Measurements from ENCODE around the gene WDR18. TPM values are rescaled to one million over a fixed set of nuclear protein-coding genes. Genes with fewer than 3 reads are reported as not detected.

Gene WDR18
- total and polyA plus RNA-seq, 2 of the 4 experiments (the other 2 are of a cell fraction), result 37.1 to 56.9 TPM

- ATAC-seq (ENCODE audit: low read depth), result no peak
- no peak overlapping the region for H3K4me2 ChIP-seq (ENCODE audit: low read depth, low read length)
- ChIA-PET CTCF (interaction anchor here (0.6 kb wide), 1 partner anchor 147 kb away, joined by 4 read pairs; no protein-coding TSS in a partner anchor), POLR2A (ENCODE audit: unreplicated experiment) (no interaction called here)
- H3K56ac ChIP-seq (ENCODE audit: extremely low read depth, insufficient read depth, low read length), result no peak overlapping the region
- no peak overlapping the region for H3K27ac ChIP-seq (ENCODE audit: insufficient read depth, low read length)
- TF ChIP-seq FOS (IDR thresholded peaks at IDR 0.05; ENCODE audit: low read depth, low read length) (no peak), ELK1 (IDR thresholded peaks at IDR 0.05; ENCODE audit: borderline replicate concordance, low read depth, low read length) (no peak), CEBPB (IDR thresholded peaks at IDR 0.05; ENCODE audit: low read depth, low read length) (no peak), CTCF (conservative IDR thresholded peaks at IDR 0.05; ENCODE audit: low read depth, low read length) (no peak), MAZ (IDR thresholded peaks at IDR 0.05; ENCODE audit: borderline replicate concordance, low read depth, low read length) (no peak), BHLHE40 (IDR thresholded peaks at IDR 0.05; ENCODE audit: low read depth, low read length) (no peak), POLR2A (IDR thresholded peaks at IDR 0.05; ENCODE audit: low read depth, low read length) (no peak)
- 89% methylated on average over 32 of the region's 37 CpGs; no CpG with 5 or more reads in 1 of the 2 experiments for WGBS, 2 experiments (ENCODE audit: extremely low coverage in 2 of 2, insufficient read length in 1 of 2)
- H2BK15ac ChIP-seq (ENCODE audit: low read depth, low read length), result no peak overlapping the region
- no peaks in the 10 kb centered on the region for H3K9me1 ChIP-seq (ENCODE audit: insufficient read depth, low read length)
- H3K4me3 ChIP-seq (ENCODE audit: insufficient read depth, low read depth, low read length), result no peak overlapping the region
- H3K4me1 ChIP-seq (ENCODE audit: control insufficient read depth, insufficient read depth, low read length), result peaks cover under 1% of the 10 kb centered on the region; the same call in 1 of the 2 replicates
- peaks cover 21% of the 10 kb centered on the region for H3K27me3 ChIP-seq (ENCODE audit: control insufficient read depth, insufficient read depth, low read length)
- in situ Hi-C loops (cut with MboI; ENCODE audit: low sequenced_read_pairs), result no loop called here
- H2BK5ac ChIP-seq (ENCODE audit: low read depth, low read length, poor library complexity, severe bottlenecking), result no peak overlapping the region
- H4K20me1 ChIP-seq (ENCODE audit: insufficient read depth, low read length), result peaks cover 14% of the 10 kb centered on the region; the same call in 1 of the 2 replicates
- H2AK9ac ChIP-seq (replicated peaks; ENCODE audit: low read depth, low read length, poor library complexity), result no peak overlapping the region
- no peak overlapping the region for H3K18ac ChIP-seq (ENCODE audit: low read depth, low read length)
- intact Hi-C loops (cut with micrococcal nuclease), result no loop called here
- H2AFZ ChIP-seq (replicated peaks; ENCODE audit: low read length, poor library complexity), result no peak overlapping the region
- no peak overlapping the region for H2BK120ac ChIP-seq (ENCODE audit: low read depth, low read length)
- no peak overlapping the region for H4K8ac ChIP-seq (ENCODE audit: low read depth in 2 of 2, low read length in 2 of 2)
- no peaks in the 10 kb centered on the region for H3K9me3 ChIP-seq (ENCODE audit: control insufficient read depth, insufficient read depth, low read length)
- peaks cover 0 to 5% of the 10 kb centered on the region in 2 experiments; a peak in 2 of 4 replicates for H3K79me1 ChIP-seq (ENCODE audit: low read depth in 1 of 2, low read length in 2 of 2)
- no TSS peak for BruUV-seq (replicated peaks)
- DNase-seq, result no peak
- no peak overlapping the region for H3K4ac ChIP-seq (ENCODE audit: low read depth, low read length)
- H3K36me3 ChIP-seq (ENCODE audit: control insufficient read depth, insufficient read depth, low read length), result no peaks in the 10 kb centered on the region
- no peak overlapping the region for H4K91ac ChIP-seq (ENCODE audit: insufficient read depth, low read depth, low read length)
- H3K14ac ChIP-seq (replicated peaks; ENCODE audit: low read depth, low read length), result no peak overlapping the region
- H3K23ac ChIP-seq (ENCODE audit: low read depth, low read length), result no peak overlapping the region
- H4K5ac ChIP-seq (ENCODE audit: low read depth, low read length), result no peak overlapping the region
- H2BK20ac ChIP-seq (ENCODE audit: low read depth, low read length), result no peak overlapping the region
- no peak overlapping the region for H3K9ac ChIP-seq (ENCODE audit: low read depth, low read length)
- dilution Hi-C loops (cut with HindIII; ENCODE audit: low sequenced_read_pairs, unreplicated experiment), result no loop called here
- H2AK5ac ChIP-seq (ENCODE audit: low read depth, low read length), result no peak overlapping the region
Observed at GRCh38 chr19:1003283-1003682, 19.1 kb downstream of the WDR18 start.
